ENCODE measurements around the gene FUNDC2. TPM values are rescaled to one million over a fixed set of nuclear protein-coding genes. Genes with fewer than 3 reads are reported as not detected.

FUNDC2 gene
- total and polyA plus RNA-seq, 2 of the 4 experiments (the other 2 are of a cell fraction) = 42.5 to 51.7 TPM

- TF ChIP-seq CEBPB (IDR thresholded peaks at IDR 0.05; ENCODE audit: low read depth, low read length) = no peak
Observed at GRCh38 chrX:155086961-155087735, 60.5 kb downstream of the FUNDC2 start (continued).

GRCh38 chrX:155094468-155095061 is 67.9 kb downstream of the FUNDC2 start:
- WGBS, 2 experiments (ENCODE audit: extremely low coverage in 2 of 2, insufficient read length in 1 of 2) = no CpG with 5 or more reads among the region's 4 CpGs
- no peak overlapping the region for H3K27ac ChIP-seq (ENCODE audit: insufficient read depth, low read length)
- no peaks in the 10 kb centered on the region for H3K79me1 ChIP-seq (ENCODE audit: low read depth in 1 of 2, low read length in 2 of 2)
- H2BK120ac ChIP-seq (ENCODE audit: low read depth, low read length) = no peak overlapping the region
- H2BK20ac ChIP-seq (ENCODE audit: low read depth, low read length) = no peak overlapping the region
- no peak overlapping the region for H4K5ac ChIP-seq (ENCODE audit: low read depth, low read length)
- dilution Hi-C loops (cut with HindIII; ENCODE audit: low sequenced_read_pairs, unreplicated experiment) (no loop called here), in situ Hi-C loops (cut with MboI; ENCODE audit: low sequenced_read_pairs) (loop anchor here (10.0 kb wide), 1 partner anchor 730 kb away; no protein-coding TSS in a partner anchor), intact Hi-C loops (cut with micrococcal nuclease) (loop anchor here (10.0 kb wide), 1 partner anchor 120 kb away; the partner anchor contains the start of gene VBP1)
- no peak overlapping the region for H3K56ac ChIP-seq (ENCODE audit: extremely low read depth, insufficient read depth, low read length)
- no peaks in the 10 kb centered on the region for H4K20me1 ChIP-seq (ENCODE audit: insufficient read depth, low read length)
- no peak overlapping the region for H3K9ac ChIP-seq (ENCODE audit: low read depth, low read length)
- BruUV-seq (replicated peaks) = no TSS peak
- ATAC-seq (ENCODE audit: low read depth) (peak; percentile 61; the same call in 1 of the 2 replicates), DNase-seq (peak; percentile 21)
- H3K9me3 ChIP-seq (ENCODE audit: control insufficient read depth, insufficient read depth, low read length) = no peaks in the 10 kb centered on the region
- no peaks in the 10 kb centered on the region for H3K27me3 ChIP-seq (ENCODE audit: control insufficient read depth, insufficient read depth, low read length)
- no peak overlapping the region for H4K8ac ChIP-seq (ENCODE audit: low read depth in 2 of 2, low read length in 2 of 2)
- peak; percentile 37 for TF ChIP-seq SMC3 (IDR thresholded peaks at IDR 0.05; ENCODE audit: low read depth, low read length)
- no peak for TF ChIP-seq POLR2A (IDR thresholded peaks at IDR 0.05; ENCODE audit: low read depth, low read length)
- no peak for TF ChIP-seq FOS (IDR thresholded peaks at IDR 0.05; ENCODE audit: low read depth, low read length)
- TF ChIP-seq USF2 (IDR thresholded peaks at IDR 0.05; ENCODE audit: low read depth, low read length) = no peak
- no peak for TF ChIP-seq MXI1 (IDR thresholded peaks at IDR 0.05; ENCODE audit: borderline replicate concordance, low read depth, low read length)
- no peak for TF ChIP-seq ELK1 (IDR thresholded peaks at IDR 0.05; ENCODE audit: borderline replicate concordance, low read depth, low read length)
- TF ChIP-seq MAZ (IDR thresholded peaks at IDR 0.05; ENCODE audit: borderline replicate concordance, low read depth, low read length) = no peak
- TF ChIP-seq CEBPB (IDR thresholded peaks at IDR 0.05; ENCODE audit: low read depth, low read length) = no peak
- peak; percentile 43 for TF ChIP-seq RAD21 (IDR thresholded peaks at IDR 0.05; ENCODE audit: low read length)
- TF ChIP-seq CTCF (conservative IDR thresholded peaks at IDR 0.05; ENCODE audit: low read depth, low read length) = peak; percentile 54
- no peak for TF ChIP-seq NFE2L2 (IDR thresholded peaks at IDR 0.05; ENCODE audit: low read depth, low read length)
- POLR2A ChIA-PET (ENCODE audit: unreplicated experiment) = no interaction called here
- no peak overlapping the region for H3K18ac ChIP-seq (ENCODE audit: low read depth, low read length)
- no peak overlapping the region for H2AK5ac ChIP-seq (ENCODE audit: low read depth, low read length)
- H3K4me1 ChIP-seq (ENCODE audit: control insufficient read depth, insufficient read depth, low read length) = no peaks in the 10 kb centered on the region
- no peak overlapping the region for H3K4me2 ChIP-seq (ENCODE audit: low read depth, low read length)
- no peaks in the 10 kb centered on the region for H3K9me1 ChIP-seq (ENCODE audit: insufficient read depth, low read length)
- H2BK15ac ChIP-seq (ENCODE audit: low read depth, low read length) = no peak overlapping the region
- H3K14ac ChIP-seq (replicated peaks; ENCODE audit: low read depth, low read length) = no peak overlapping the region
- H2AFZ ChIP-seq (replicated peaks; ENCODE audit: low read length, poor library complexity) = no peak overlapping the region
- no peak overlapping the region for H2AK9ac ChIP-seq (replicated peaks; ENCODE audit: low read depth, low read length, poor library complexity)
- H2BK5ac ChIP-seq (ENCODE audit: low read depth, low read length, poor library complexity, severe bottlenecking) = no peak overlapping the region
- no peak overlapping the region for H3K23ac ChIP-seq (ENCODE audit: low read depth, low read length)
- no peak overlapping the region for H3K4ac ChIP-seq (ENCODE audit: low read depth, low read length)
- peaks cover 4% of the 10 kb centered on the region; the same call in 1 of the 2 replicates for H3K36me3 ChIP-seq (ENCODE audit: control insufficient read depth, insufficient read depth, low read length)
- no peak overlapping the region for H3K4me3 ChIP-seq (ENCODE audit: insufficient read depth, low read depth, low read length)
- H4K91ac ChIP-seq (ENCODE audit: insufficient read depth, low read depth, low read length) = no peak overlapping the region
- CTCF ChIA-PET = interaction anchor here (0.6 to 1.8 kb wide), 4 partner anchors 9 to 54 kb away, joined by 3 to 5 read pairs (median 4); no protein-coding TSS in a partner anchor

All from IMR-90 (cell line).